HG03095 (cell line): ENCODE data around the gene TBC1D13.
"Not testable (repeated sequence)": the region's sequence is repeated elsewhere in the genome, so short reads cannot be mapped to it uniquely, and the experiment has no call there.

Source experiments
- ATAC-seq: cut with Tn5 transposase; IDR thresholded peaks from one replicate; pipeline ENCODE4 v1.9.1; 2021; ENCODE audit warnings: moderate library complexity; ENCODE audit not compliant: unreplicated experiment

The TBC1D13 gene

GRCh38 chr9:128782669-128783068, 4.4 kb upstream of the TBC1D13 start:
- no peak for ATAC-seq

GRCh38 chr9:128785427-128785826, 1.6 kb upstream of the TBC1D13 start:
- no peak for ATAC-seq

GRCh38 chr9:128787659-128788058, 606 bp downstream of the TBC1D13 start:
- ATAC-seq: no peak

- ATAC-seq: no peak
These were observed 1.4 kb downstream of the TBC1D13 start for GRCh38 chr9:128788445-128788844.

- ATAC-seq: no peak
These were observed 3.5 kb downstream of the TBC1D13 start for GRCh38 chr9:128790536-128790935.

- no peak for ATAC-seq
These were observed 5.1 kb downstream of the TBC1D13 start for GRCh38 chr9:128792134-128792533.

GRCh38 chr9:128792978-128793686, 6.1 kb downstream of the TBC1D13 start:
- ATAC-seq: no peak

- not testable (repeated sequence) for ATAC-seq
These were observed 7.9 kb downstream of the TBC1D13 start for GRCh38 chr9:128794961-128795360.

- ATAC-seq: no peak
These were observed 11.8 kb downstream of the TBC1D13 start for GRCh38 chr9:128798896-128799295.

GRCh38 chr9:128800061-128800460, 13.0 kb downstream of the TBC1D13 start:
- ATAC-seq: no peak

- ATAC-seq: no peak
These were observed 15.4 kb downstream of the TBC1D13 start for GRCh38 chr9:128802482-128802881.

GRCh38 chr9:128805661-128806060, 18.6 kb downstream of the TBC1D13 start:
- ATAC-seq: no peak

GRCh38 chr9:128807827-128808226, 20.8 kb downstream of the TBC1D13 start:
- no peak for ATAC-seq

- no peak for ATAC-seq
These were observed 21.5 kb downstream of the TBC1D13 start for GRCh38 chr9:128808543-128808942.

- ATAC-seq: no peak
These were observed 22.1 kb downstream of the TBC1D13 start for GRCh38 chr9:128809036-128809599.

GRCh38 chr9:128809831-128810230, 22.8 kb downstream of the TBC1D13 start:
- ATAC-seq: no peak

GRCh38 chr9:128810873-128811272, 23.8 kb downstream of the TBC1D13 start:
- ATAC-seq: no peak

- peak; percentile 84 for ATAC-seq
These were observed 31.2 kb downstream of the TBC1D13 start, which contains the start of gene ENDOG for GRCh38 chr9:128818099-128818838. ENDOG (plus strand) TSS chr9:128818500; CDS start chr9:128818685, 185 bp downstream.

- ATAC-seq: peak; percentile 15
These were observed 32.0 kb downstream of the TBC1D13 start for GRCh38 chr9:128818839-128819715.

GRCh38 chr9:128819716-128820664, 32.9 kb downstream of the TBC1D13 start:
- ATAC-seq: no peak
